Common myeloid progenitor, CD34-positive (primary cell): ENCODE results near the gene ERP29.
"Not testable (repeated sequence)": the region's sequence is repeated elsewhere in the genome, so short reads cannot be mapped to it uniquely, and the experiment has no call there.

Experiments
- CTCF ChIA-PET: fragments of 350-600 bp; sonication (Branson Sonifier 250); formaldehyde crosslinking; loops from one replicate; lab custom pipeline; 2021; ENCODE audit warnings: antibody characterized with exemption; lab: Charles Lee
- POLR2A ChIA-PET: fragments of 350-600 bp; sonication (Branson Sonifier 250); formaldehyde crosslinking; loops from one replicate; lab custom pipeline; 2021; ENCODE audit warnings: antibody characterized with exemption; lab: Charles Lee
- DNase-seq, 3 donors: peaks; one replicate each; pipeline versions ENCODE4 v3.0.0 to v3.0.0-alpha.2; 2013
- H3K27ac ChIP-seq, 2 experiments: 1 replicate in 1 of 2; 2 replicates in 1 of 2; pipeline ENCODE4 v1.7.0; 2013; ENCODE audit warnings: inconsistent platforms in 2 of 2, low read length in 2 of 2, mild to moderate bottlenecking in 2 of 2, low read depth in 1 of 2, moderate library complexity in 1 of 2; ENCODE audit not compliant: severe bottlenecking in 2 of 2, insufficient read depth in 1 of 2, poor library complexity in 1 of 2
- H3K27me3 ChIP-seq, 5 experiments: replicated peaks in 2 of 5; 1 replicate in 3 of 5; 2 replicates in 2 of 5; pipeline versions ENCODE4 v1.6.1 to v1.7.0; 2013; ENCODE audit warnings: low read length in 4 of 5, mild to moderate bottlenecking in 2 of 5, moderate library complexity in 2 of 5, inconsistent platforms in 1 of 5; ENCODE audit not compliant: insufficient read depth in 5 of 5, control insufficient read depth in 4 of 5
- H3K36me3 ChIP-seq, 4 experiments: 1 replicate in 2 of 4; 2 replicates in 2 of 4; pipeline versions ENCODE4 v1.6.1 to v1.7.0; 2013; ENCODE audit warnings: low read length in 3 of 4, control low read depth in 1 of 4, mild to moderate bottlenecking in 1 of 4; ENCODE audit not compliant: control insufficient read depth in 4 of 4, insufficient read depth in 4 of 4
- H3K4me1 ChIP-seq, 4 experiments: 1 replicate in 3 of 4; 2 replicates in 1 of 4; pipeline versions ENCODE4 v1.6.1 to v1.7.1; 2013; ENCODE audit warnings: low read length in 3 of 4, mild to moderate bottlenecking in 3 of 4, control low read depth in 1 of 4, inconsistent platforms in 1 of 4, moderate library complexity in 1 of 4; ENCODE audit not compliant: control insufficient read depth in 4 of 4, insufficient read depth in 4 of 4; ENCODE audit errors: control extremely low read depth in 1 of 4
- H3K4me3 ChIP-seq, 7 experiments: 1 replicate in 4 of 7; 2 replicates in 3 of 7; pipeline versions ENCODE4 v1.5.1 to v1.7.0; 2013; ENCODE audit warnings: mild to moderate bottlenecking in 7 of 7, low read length in 6 of 7, moderate library complexity in 6 of 7, inconsistent platforms in 2 of 7, low read depth in 2 of 7, control low read depth in 1 of 7; ENCODE audit not compliant: insufficient read depth in 4 of 7, control insufficient read depth in 1 of 7; ENCODE audit errors: extremely low read depth in 1 of 7
- H3K9me3 ChIP-seq, 5 experiments: 1 replicate in 4 of 5; 2 replicates in 1 of 5; pipeline versions ENCODE4 v1.6.1 to v1.7.1; 2013; ENCODE audit warnings: low read length in 4 of 5, mild to moderate bottlenecking in 2 of 5, inconsistent platforms in 1 of 5, low read depth in 1 of 5, moderate library complexity in 1 of 5; ENCODE audit not compliant: control insufficient read depth in 4 of 5, insufficient read depth in 2 of 5; ENCODE audit errors: control extremely low read depth in 1 of 5
- WGBS: methylation state at CpG from one replicate; pipeline ENCODE4 v1.1.5; 2013; ENCODE audit not compliant: insufficient coverage; 5-methylcytosine and 5-hydroxymethylcytosine counted together

ERP29 gene

DNA sequence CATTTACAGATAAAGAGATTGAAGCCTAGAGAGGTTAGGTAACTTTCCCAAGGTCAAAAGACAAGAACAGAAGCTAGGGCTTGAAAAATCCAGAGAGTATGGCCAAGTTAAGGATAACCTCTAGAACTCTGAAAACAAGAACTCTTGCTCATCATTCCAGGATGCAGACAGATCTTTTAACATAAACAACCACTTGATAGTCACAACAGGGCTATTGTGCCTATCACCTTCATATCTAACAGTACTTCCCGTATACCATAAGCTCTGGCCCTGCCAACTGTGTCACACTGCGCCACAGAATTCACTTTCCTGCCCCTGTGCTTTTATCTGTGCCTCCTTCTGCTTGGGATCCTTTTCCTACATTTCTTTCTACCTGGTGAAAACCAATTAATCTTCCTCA lies 18.2 kb downstream of the ERP29 start:
- Histone ChIP-seq H3K4me1 (peaks cover 0 to 13% (median 5%) of the 10 kb centered on the region in 4 experiments), H3K27ac (peak overlapping the region in 1 of 2 experiments; percentile 7), H3K27me3 (no peaks in the 10 kb centered on the region), H3K36me3 (peaks cover 19 to 63% (median 38%) of the 10 kb centered on the region in 4 experiments), H3K9me3 (no peaks in the 10 kb centered on the region), H3K4me3 (no peak overlapping the region)
- WGBS: 100% methylated on average over 2 of the region's 2 CpGs
- DNase-seq: no peak
- CTCF ChIA-PET: no interaction called here
- POLR2A ChIA-PET: no interaction called here

GRCh38 chr12:112032292-112032691 lies 19.1 kb downstream of the ERP29 start:
- no peaks in the 10 kb centered on the region for H3K27me3 ChIP-seq
- 93% methylated on average over 2 of the region's 5 CpGs for WGBS
- H3K36me3 ChIP-seq: peaks cover 19 to 69% (median 42%) of the 10 kb centered on the region in 4 experiments
- H3K4me3 ChIP-seq: no peak overlapping the region
- POLR2A ChIA-PET: no interaction called here
- DNase-seq: no peak
- CTCF ChIA-PET: no interaction called here
- H3K4me1 ChIP-seq: peaks cover 0 to 13% (median 5%) of the 10 kb centered on the region in 4 experiments
- no peaks in the 10 kb centered on the region for H3K9me3 ChIP-seq
- H3K27ac ChIP-seq: no peak overlapping the region

GRCh38 chr12:112035219-112035785 lies 22.1 kb downstream of the ERP29 start:
- DNase-seq: no peak
- 94% methylated on average over 2 of the region's 4 CpGs for WGBS
- POLR2A ChIA-PET: no interaction called here
- CTCF ChIA-PET: interaction anchor here (1.1 kb wide), 1 partner anchor 12 kb away, joined by 3 read pairs; no protein-coding TSS in a partner anchor
- Histone ChIP-seq H3K9me3 (no peaks in the 10 kb centered on the region), H3K4me1 (no peaks in the 10 kb centered on the region), H3K27me3 (no peaks in the 10 kb centered on the region), H3K36me3 (peaks cover 28 to 78% (median 58%) of the 10 kb centered on the region in 4 experiments), H3K4me3 (no peak overlapping the region), H3K27ac (peak overlapping the region in 1 of 2 experiments; percentile 7)

DNA sequence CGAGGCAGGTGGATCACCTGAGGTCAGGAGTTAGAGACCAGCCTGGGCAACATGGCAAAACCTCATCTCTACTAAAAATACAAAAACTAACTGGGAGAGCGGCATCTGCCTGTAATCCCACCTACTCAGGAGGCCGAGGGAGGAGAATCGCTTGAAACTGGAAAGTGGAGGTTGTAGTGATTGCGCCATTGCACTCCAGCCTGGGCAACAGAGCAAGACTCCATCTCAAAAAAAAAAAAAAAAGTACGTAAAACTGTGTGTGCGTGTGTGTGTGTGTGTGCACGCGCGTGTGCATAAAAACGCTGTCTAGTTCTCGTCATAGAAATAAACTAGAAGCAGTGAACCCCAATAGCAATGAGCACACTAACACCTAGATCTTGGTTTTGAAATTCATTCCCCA lies 23.4 kb downstream of the ERP29 start:
- H3K9me3 ChIP-seq, H3K4me1 ChIP-seq, POLR2A ChIA-PET, H3K27me3 ChIP-seq, DNase-seq, H3K27ac ChIP-seq, H3K4me3 ChIP-seq: not testable (repeated sequence)
- CTCF ChIA-PET: interaction anchor here (1.3 kb wide), 1 partner anchor 16 kb away, joined by 4 read pairs; no protein-coding TSS in a partner anchor
- H3K36me3 ChIP-seq: peaks cover 26 to 79% (median 59%) of the 10 kb centered on the region in 4 experiments
- WGBS: 100% methylated on average over 4 of the region's 12 CpGs

GRCh38 chr12:112046003-112046402 lies 32.8 kb downstream of the ERP29 start:
- Histone ChIP-seq H3K36me3 (peaks cover 13 to 87% (median 58%) of the 10 kb centered on the region in 4 experiments), H3K27me3 (no peaks in the 10 kb centered on the region), H3K4me3 (no peak overlapping the region), H3K27ac (no peak overlapping the region), H3K4me1 (peaks cover 0 to 5% (median 0%) of the 10 kb centered on the region in 4 experiments), H3K9me3 (no peaks in the 10 kb centered on the region)
- no peak for DNase-seq
- ChIA-PET POLR2A (no interaction called here), CTCF (interaction anchor here (0.6 kb wide), 1 partner anchor 259 kb away, joined by 3 read pairs; no protein-coding TSS in a partner anchor)
- 92% methylated on average over 2 of the region's 4 CpGs for WGBS

DNA sequence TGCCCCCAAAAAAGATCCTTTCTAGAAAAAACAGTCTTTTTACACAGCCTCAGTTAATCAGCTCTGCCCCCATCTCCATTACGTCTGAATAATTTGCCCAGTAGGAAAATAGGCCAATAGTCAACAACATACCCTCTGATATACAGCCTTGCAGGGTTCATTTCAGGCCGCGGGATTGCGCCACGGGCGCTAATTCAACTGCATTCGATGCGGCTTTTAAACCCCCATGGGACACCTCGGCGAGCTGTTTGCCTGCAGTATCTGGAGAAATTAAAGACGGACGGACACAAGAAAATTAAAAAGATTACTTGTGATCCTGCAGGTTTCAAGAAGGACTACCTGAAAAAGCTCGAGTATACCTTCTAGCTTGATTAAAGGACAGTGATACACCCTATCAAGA lies 36.1 kb downstream of the ERP29 start:
- POLR2A ChIA-PET: no interaction called here
- no peaks in the 10 kb centered on the region for H3K27me3 ChIP-seq
- no peaks in the 10 kb centered on the region for H3K9me3 ChIP-seq
- H3K4me1 ChIP-seq: peaks cover 0 to 5% (median 3%) of the 10 kb centered on the region in 4 experiments
- H3K36me3 ChIP-seq: peaks cover 28 to 88% (median 61%) of the 10 kb centered on the region in 4 experiments
- H3K27ac ChIP-seq: no peak overlapping the region
- no peak overlapping the region for H3K4me3 ChIP-seq
- WGBS: 98% methylated on average over 11 of the region's 13 CpGs
- no peak for DNase-seq
- CTCF ChIA-PET: interaction anchor here (1.4 kb wide), 1 partner anchor 105 kb away, joined by 6 read pairs; no protein-coding TSS in a partner anchor

- no peak for DNase-seq
- peaks cover 23 to 64% (median 43%) of the 10 kb centered on the region in 4 experiments for H3K36me3 ChIP-seq
- H3K9me3 ChIP-seq: no peaks in the 10 kb centered on the region
- ChIA-PET CTCF (no interaction called here), POLR2A (no interaction called here)
- no peak overlapping the region for H3K4me3 ChIP-seq
- peaks cover 0 to 2% (median 0%) of the 10 kb centered on the region in 4 experiments for H3K4me1 ChIP-seq
- WGBS: 90% methylated on average over 2 of the region's 2 CpGs
- H3K27me3 ChIP-seq: no peaks in the 10 kb centered on the region
- no peak overlapping the region for H3K27ac ChIP-seq
Observed at GRCh38 chr12:112061137-112061536, 47.9 kb downstream of the ERP29 start.
